GM12878 (cell line): ENCODE measurements around the gene UST. TPM values are rescaled to one million over a fixed set of nuclear protein-coding genes. Genes with fewer than 3 reads are reported as not detected.

Experiments used
- ATF7 ChIP-seq: fragments of 450-650 bp; IDR thresholded peaks from 2 replicates; pipeline ENCODE4 v1.6.1; 2016; ENCODE audit warnings: low read depth, mild to moderate bottlenecking
- BHLHE40 ChIP-seq, 2 experiments: fragments of 450-650 bp in 1 of 2; IDR thresholded peaks; 2 replicates each; pipeline ENCODE4 v1.6.1; 2011 to 2017; ENCODE audit warnings: low read depth in 2 of 2, borderline replicate concordance in 1 of 2, improper control_type of control experiment in 1 of 2, low read length in 1 of 2, mild to moderate bottlenecking in 1 of 2
- BMI1 ChIP-seq: fragments of 450-650 bp; IDR thresholded peaks from 2 replicates; pipeline ENCODE4 v1.6.1; 2016; ENCODE audit warnings: mild to moderate bottlenecking, moderate library complexity, borderline replicate concordance
- BRCA1 ChIP-seq: IDR thresholded peaks from 2 replicates; pipeline ENCODE4 v1.6.1; 2011; ENCODE audit warnings: low read depth, low read length, improper control_type of control experiment
- CBX3 ChIP-seq: fragments of 200-600 bp; sonication (generic); IDR thresholded peaks from 2 replicates; pipeline ENCODE4 v1.6.1; 2016; ENCODE audit warnings: low read depth, borderline replicate concordance
- CHD1 ChIP-seq: IDR thresholded peaks from 2 replicates; pipeline ENCODE4 v1.6.1; 2012; ENCODE audit warnings: low read depth, low read length, improper control_type of control experiment
- ESRRA ChIP-seq: IDR thresholded peaks from 2 replicates; pipeline ENCODE4 v1.6.1; 2012; ENCODE audit warnings: mild to moderate bottlenecking, low read length, improper control_type of control experiment
- IKZF2 ChIP-seq, 2 experiments: fragments of 450-650 bp; IDR thresholded peaks; 2 replicates each; pipeline ENCODE4 v1.6.1; 2017; ENCODE audit warnings: mild to moderate bottlenecking in 2 of 2, moderate library complexity in 2 of 2
- IRF4 ChIP-seq: IDR thresholded peaks from 2 replicates; pipeline ENCODE4 v1.6.1; 2011; ENCODE audit warnings: low read depth, low read length
- KAT2A ChIP-seq: conservative IDR thresholded peaks from 2 replicates; pipeline ENCODE4 v1.6.1; 2011; ENCODE audit warnings: low read depth, low read length; ENCODE audit not compliant: control insufficient read depth
- KDM1A ChIP-seq: fragments of 200-600 bp; sonication (generic); IDR thresholded peaks from 2 replicates; pipeline ENCODE4 v1.6.1; 2016; ENCODE audit warnings: borderline replicate concordance
- KLF5 ChIP-seq: fragments of 450-650 bp; IDR thresholded peaks from 2 replicates; pipeline ENCODE4 v1.6.1; 2014; ENCODE audit warnings: mild to moderate bottlenecking; ENCODE audit not compliant: partially characterized antibody
- MYC ChIP-seq: IDR thresholded peaks from 2 replicates; pipeline ENCODE4 v1.6.1; 2011; ENCODE audit warnings: mild to moderate bottlenecking, low read length, moderate library complexity, inconsistent platforms; ENCODE audit not compliant: insufficient read depth, insufficient replicate concordance, insufficient read length, severe bottlenecking
- NR2C2 ChIP-seq: IDR thresholded peaks from 2 replicates; pipeline ENCODE4 v1.6.1; 2011; ENCODE audit warnings: borderline replicate concordance, low read depth; ENCODE audit not compliant: control insufficient read depth, insufficient read length
- PML ChIP-seq: IDR thresholded peaks from 2 replicates; pipeline ENCODE4 v1.6.1; 2012; ENCODE audit warnings: low read length, inconsistent platforms
- RCOR1 ChIP-seq: conservative IDR thresholded peaks from 2 replicates; pipeline ENCODE4 v1.6.1; 2012; ENCODE audit warnings: low read depth, low read length, improper control_type of control experiment
- TCF12 ChIP-seq: IDR thresholded peaks from 2 replicates; pipeline ENCODE4 v1.6.1; 2011; ENCODE audit warnings: low read depth, mild to moderate bottlenecking, low read length
- YY1 ChIP-seq: IDR thresholded peaks from 2 replicates; pipeline ENCODE4 v1.6.1; 2011; ENCODE audit warnings: low read depth, mild to moderate bottlenecking, low read length
- polyA plus RNA-seq, 11 experiments: library from polyadenylated mRNA; depleted of rRNA in 4 of 11; unstranded in 6 of 11; stranded (reverse) in 5 of 11; fragments of >200 nt; fragmentation: Nextera tagmentation in 4 of 11; fragmentation: Illumina TruSeq in 1 of 11; extraction: Ambion mirVana in 4 of 11; extraction: Trizol in 1 of 11; gene quantifications; 1 replicate in 1 of 11; 2 replicates in 10 of 11; pipeline versions ENCODE4 v1.2.1 to v1.2.3, GENCODE V29; 2011 to 2016; ENCODE audit warnings: inconsistent platforms in 2 of 11, missing spikeins in 2 of 11, low read depth in 1 of 11
- total RNA-seq, 4 experiments: library from RNA; depleted of rRNA in 3 of 4; stranded (reverse); fragments of >200 nt in 3 of 4; fragmentation: Illumina TruSeq in 1 of 4; extraction: Trizol in 1 of 4; gene quantifications; 2 replicates each; pipeline versions ENCODE4 v1.2.1 to v1.2.3, GENCODE V29; 2013 to 2021
- TF ChIP-seq, protein P1 (sequence below): IDR thresholded peaks from 2 replicates; pipeline ENCODE4 v1.6.1; 2012; ENCODE audit warnings: low read depth, low read length, improper control_type of control experiment
- TF ChIP-seq, protein P2 (sequence below): fragments of 450-650 bp; IDR thresholded peaks from 2 replicates; pipeline ENCODE4 v1.6.1; 2017; ENCODE audit warnings: mild to moderate bottlenecking, moderate library complexity
- TF ChIP-seq, protein P3 (sequence below): fragments of 150-350 bp; IDR thresholded peaks from 2 replicates; pipeline ENCODE4 v1.6.1; 2016; ENCODE audit warnings: low read depth, low read length
- TF ChIP-seq, protein P4 (sequence below): IDR thresholded peaks from 2 replicates; pipeline ENCODE4 v1.6.1; 2011; ENCODE audit warnings: mild to moderate bottlenecking, low read depth, low read length, moderate library complexity; ENCODE audit not compliant: insufficient replicate concordance

UST gene
- total and polyA plus RNA-seq, 10 of the 15 experiments (the other 5 are each of a cell fraction or from before 2014, with no cell fraction given): 0.74 to 43.3 (median 2.2) TPM

DNA sequence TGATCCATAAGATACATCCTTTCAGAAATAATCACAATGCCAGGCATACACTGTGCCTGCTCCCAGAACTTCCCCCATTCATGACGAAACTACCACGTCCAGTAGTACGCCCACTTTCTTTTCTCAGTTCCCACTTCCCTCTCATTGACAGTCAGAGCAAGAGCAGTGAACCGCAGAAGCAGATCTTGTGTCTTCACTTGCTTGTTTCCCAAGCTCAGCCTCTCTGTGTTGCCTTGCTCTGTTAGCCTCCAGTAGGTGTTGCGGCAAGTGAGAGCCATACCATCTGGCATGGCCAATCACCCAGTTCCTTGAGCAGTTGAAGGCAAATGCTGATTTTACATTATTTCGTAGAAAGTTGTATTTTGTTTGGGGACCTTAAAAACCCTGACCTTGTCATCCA is 11.7 kb downstream of the UST start (continued):
- TF ChIP-seq MYC (no peak), IRF4 (peak; percentile 100), BMI1 (peak; percentile 85), PML (peak; percentile 98), KAT2A (no peak), CHD1 (0 out of 2 replicates have a peak, but pooled peaks have one; percentile 73), TCF12 (peak; percentile 96), CBX3 (no peak), BHLHE40 (IDR thresholded peaks at IDR 0.05; ENCODE audit: borderline replicate concordance in 1 of 2, low read depth in 2 of 2, low read length in 1 of 2) (peak; percentile 85 to 90), NR2C2 (no peak), BRCA1 (no peak), KLF5 (peak; percentile 71), ATF7 (peak; percentile 93), IKZF2 (IDR thresholded peaks at IDR 0.05) (peak; percentile 99 to 100), RCOR1 (peak; percentile 97; the same call in 1 of the 2 replicates), YY1 (peak; percentile 52; the same call in 1 of the 2 replicates), KDM1A (no peak), ESRRA (0 out of 2 replicates have a peak, but pooled peaks have one; percentile 50)
- TF ChIP-seq, protein P1, sequence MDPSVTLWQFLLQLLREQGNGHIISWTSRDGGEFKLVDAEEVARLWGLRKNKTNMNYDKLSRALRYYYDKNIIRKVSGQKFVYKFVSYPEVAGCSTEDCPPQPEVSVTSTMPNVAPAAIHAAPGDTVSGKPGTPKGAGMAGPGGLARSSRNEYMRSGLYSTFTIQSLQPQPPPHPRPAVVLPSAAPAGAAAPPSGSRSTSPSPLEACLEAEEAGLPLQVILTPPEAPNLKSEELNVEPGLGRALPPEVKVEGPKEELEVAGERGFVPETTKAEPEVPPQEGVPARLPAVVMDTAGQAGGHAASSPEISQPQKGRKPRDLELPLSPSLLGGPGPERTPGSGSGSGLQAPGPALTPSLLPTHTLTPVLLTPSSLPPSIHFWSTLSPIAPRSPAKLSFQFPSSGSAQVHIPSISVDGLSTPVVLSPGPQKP: 0 out of 2 replicates have a peak, but pooled peaks have one; percentile 33
- TF ChIP-seq, protein P2, sequence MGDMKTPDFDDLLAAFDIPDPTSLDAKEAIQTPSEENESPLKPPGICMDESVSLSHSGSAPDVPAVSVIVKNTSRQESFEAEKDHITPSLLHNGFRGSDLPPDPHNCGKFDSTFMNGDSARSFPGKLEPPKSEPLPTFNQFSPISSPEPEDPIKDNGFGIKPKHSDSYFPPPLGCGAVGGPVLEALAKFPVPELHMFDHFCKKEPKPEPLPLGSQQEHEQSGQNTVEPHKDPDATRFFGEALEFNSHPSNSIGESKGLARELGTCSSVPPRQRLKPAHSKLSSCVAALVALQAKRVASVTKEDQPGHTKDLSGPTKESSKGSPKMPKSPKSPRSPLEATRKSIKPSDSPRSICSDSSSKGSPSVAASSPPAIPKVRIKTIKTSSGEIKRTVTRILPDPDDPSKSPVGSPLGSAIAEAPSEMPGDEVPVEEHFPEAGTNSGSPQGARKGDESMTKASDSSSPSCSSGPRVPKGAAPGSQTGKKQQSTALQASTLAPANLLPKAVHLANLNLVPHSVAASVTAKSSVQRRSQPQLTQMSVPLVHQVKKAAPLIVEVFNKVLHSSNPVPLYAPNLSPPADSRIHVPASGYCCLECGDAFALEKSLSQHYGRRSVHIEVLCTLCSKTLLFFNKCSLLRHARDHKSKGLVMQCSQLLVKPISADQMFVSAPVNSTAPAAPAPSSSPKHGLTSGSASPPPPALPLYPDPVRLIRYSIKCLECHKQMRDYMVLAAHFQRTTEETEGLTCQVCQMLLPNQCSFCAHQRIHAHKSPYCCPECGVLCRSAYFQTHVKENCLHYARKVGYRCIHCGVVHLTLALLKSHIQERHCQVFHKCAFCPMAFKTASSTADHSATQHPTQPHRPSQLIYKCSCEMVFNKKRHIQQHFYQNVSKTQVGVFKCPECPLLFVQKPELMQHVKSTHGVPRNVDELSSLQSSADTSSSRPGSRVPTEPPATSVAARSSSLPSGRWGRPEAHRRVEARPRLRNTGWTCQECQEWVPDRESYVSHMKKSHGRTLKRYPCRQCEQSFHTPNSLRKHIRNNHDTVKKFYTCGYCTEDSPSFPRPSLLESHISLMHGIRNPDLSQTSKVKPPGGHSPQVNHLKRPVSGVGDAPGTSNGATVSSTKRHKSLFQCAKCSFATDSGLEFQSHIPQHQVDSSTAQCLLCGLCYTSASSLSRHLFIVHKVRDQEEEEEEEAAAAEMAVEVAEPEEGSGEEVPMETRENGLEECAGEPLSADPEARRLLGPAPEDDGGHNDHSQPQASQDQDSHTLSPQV: peak; percentile 64; the same call in 1 of the 2 replicates
- TF ChIP-seq, protein P3, sequence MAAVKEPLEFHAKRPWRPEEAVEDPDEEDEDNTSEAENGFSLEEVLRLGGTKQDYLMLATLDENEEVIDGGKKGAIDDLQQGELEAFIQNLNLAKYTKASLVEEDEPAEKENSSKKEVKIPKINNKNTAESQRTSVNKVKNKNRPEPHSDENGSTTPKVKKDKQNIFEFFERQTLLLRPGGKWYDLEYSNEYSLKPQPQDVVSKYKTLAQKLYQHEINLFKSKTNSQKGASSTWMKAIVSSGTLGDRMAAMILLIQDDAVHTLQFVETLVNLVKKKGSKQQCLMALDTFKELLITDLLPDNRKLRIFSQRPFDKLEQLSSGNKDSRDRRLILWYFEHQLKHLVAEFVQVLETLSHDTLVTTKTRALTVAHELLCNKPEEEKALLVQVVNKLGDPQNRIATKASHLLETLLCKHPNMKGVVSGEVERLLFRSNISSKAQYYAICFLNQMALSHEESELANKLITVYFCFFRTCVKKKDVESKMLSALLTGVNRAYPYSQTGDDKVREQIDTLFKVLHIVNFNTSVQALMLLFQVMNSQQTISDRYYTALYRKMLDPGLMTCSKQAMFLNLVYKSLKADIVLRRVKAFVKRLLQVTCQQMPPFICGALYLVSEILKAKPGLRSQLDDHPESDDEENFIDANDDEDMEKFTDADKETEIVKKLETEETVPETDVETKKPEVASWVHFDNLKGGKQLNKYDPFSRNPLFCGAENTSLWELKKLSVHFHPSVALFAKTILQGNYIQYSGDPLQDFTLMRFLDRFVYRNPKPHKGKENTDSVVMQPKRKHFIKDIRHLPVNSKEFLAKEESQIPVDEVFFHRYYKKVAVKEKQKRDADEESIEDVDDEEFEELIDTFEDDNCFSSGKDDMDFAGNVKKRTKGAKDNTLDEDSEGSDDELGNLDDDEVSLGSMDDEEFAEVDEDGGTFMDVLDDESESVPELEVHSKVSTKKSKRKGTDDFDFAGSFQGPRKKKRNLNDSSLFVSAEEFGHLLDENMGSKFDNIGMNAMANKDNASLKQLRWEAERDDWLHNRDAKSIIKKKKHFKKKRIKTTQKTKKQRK: no peak
- TF ChIP-seq, protein P4, sequence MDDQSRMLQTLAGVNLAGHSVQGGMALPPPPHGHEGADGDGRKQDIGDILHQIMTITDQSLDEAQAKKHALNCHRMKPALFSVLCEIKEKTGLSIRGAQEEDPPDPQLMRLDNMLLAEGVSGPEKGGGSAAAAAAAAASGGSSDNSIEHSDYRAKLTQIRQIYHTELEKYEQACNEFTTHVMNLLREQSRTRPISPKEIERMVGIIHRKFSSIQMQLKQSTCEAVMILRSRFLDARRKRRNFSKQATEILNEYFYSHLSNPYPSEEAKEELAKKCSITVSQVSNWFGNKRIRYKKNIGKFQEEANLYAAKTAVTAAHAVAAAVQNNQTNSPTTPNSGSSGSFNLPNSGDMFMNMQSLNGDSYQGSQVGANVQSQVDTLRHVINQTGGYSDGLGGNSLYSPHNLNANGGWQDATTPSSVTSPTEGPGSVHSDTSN: peak; percentile 52
